Endothelial cell of umbilical vein (primary cell): Measurements from ENCODE around the gene ARMH1.

ENCODE experiments used
- CTCF ChIP-seq, 2 donors: IDR thresholded peaks; 1 replicate in 1 of 2; 2 replicates in 1 of 2; pipeline ENCODE4 v1.5.1; 2011; ENCODE audit warnings: low read length in 2 of 2, mild to moderate bottlenecking in 2 of 2, moderate library complexity in 2 of 2, control low read depth in 1 of 2, inconsistent platforms in 1 of 2, low read depth in 1 of 2; ENCODE audit not compliant: insufficient read depth in 1 of 2; ENCODE audit errors: extremely low read depth in 1 of 2
- EZH2 ChIP-seq: IDR thresholded peaks from 2 replicates; pipeline ENCODE4 v1.6.1; 2012; ENCODE audit warnings: borderline replicate concordance, low read depth, mild to moderate bottlenecking, moderate library complexity, low read length, inconsistent platforms; ENCODE audit not compliant: severe bottlenecking
- GATA2 ChIP-seq: IDR thresholded peaks from 2 replicates; pipeline ENCODE4 v1.7.0; 2011; ENCODE audit warnings: low read depth, mild to moderate bottlenecking, moderate library complexity, mixed read lengths, low read length; ENCODE audit not compliant: insufficient read length, insufficient read depth
- JUN ChIP-seq: IDR thresholded peaks from 2 replicates; pipeline ENCODE4 v1.6.1; 2011; ENCODE audit warnings: borderline replicate concordance, low read depth; ENCODE audit not compliant: insufficient read length, insufficient read depth
- MAX ChIP-seq: IDR thresholded peaks from 2 replicates; pipeline ENCODE4 v1.6.1; 2011; ENCODE audit not compliant: insufficient read depth, insufficient read length
- MYC ChIP-seq: IDR thresholded peaks from one replicate; pipeline ENCODE4 v1.6.1; 2011; ENCODE audit warnings: mild to moderate bottlenecking, low read depth, low read length
- POLR2A ChIP-seq: IDR thresholded peaks from 2 replicates; pipeline ENCODE4 v1.6.1; 2012; ENCODE audit warnings: low read depth, mild to moderate bottlenecking, control low read depth, low read length
- POLR2AphosphoS5 ChIP-seq: IDR thresholded peaks from 2 replicates; pipeline ENCODE4 v1.6.1; 2012; ENCODE audit warnings: low read depth, mild to moderate bottlenecking, control low read depth, low read length, moderate library complexity; ENCODE audit not compliant: insufficient read depth

- TF ChIP-seq CTCF (IDR thresholded peaks at IDR 0.05; ENCODE audit: extremely low read depth in 1 of 2, insufficient read depth in 1 of 2, low read depth in 1 of 2, low read length in 2 of 2) (no peak), EZH2 (no peak), POLR2A (peak; percentile 99), MYC (no peak), MAX (no peak), JUN (no peak), POLR2AphosphoS5 (peak; percentile 99), GATA2 (no peak)
These were observed 47.2 kb downstream of the ARMH1 start for GRCh38 chr1:44721485-44722361.
